Fibroblast of lung (primary cell): ENCODE results near the gene RAD52.

Experiments used
- CTCF ChIP-seq, 2 donors: IDR thresholded peaks in 1 of 2; conservative IDR thresholded peaks in 1 of 2; 1 replicate in 1 of 2; 2 replicates in 1 of 2; pipeline ENCODE4 v1.5.1; 2011 to 2012; ENCODE audit warnings: low read length in 2 of 2, control low read depth in 1 of 2, inconsistent platforms in 1 of 2, low read depth in 1 of 2, mild to moderate bottlenecking in 1 of 2
- EZH2 ChIP-seq: IDR thresholded peaks from 2 replicates; pipeline ENCODE4 v1.5.1; 2012; ENCODE audit warnings: low read length, control low read depth, mild to moderate bottlenecking; ENCODE audit errors: missing control alignments

- no peak for TF ChIP-seq CTCF (conservative IDR thresholded peaks at IDR 0.05 in 1 of 2, IDR thresholded peaks at IDR 0.05 in 1 of 2; ENCODE audit: low read depth in 1 of 2, low read length in 2 of 2)
- TF ChIP-seq EZH2, result no peak
These were observed 27.2 kb downstream of the RAD52 start for GRCh38 chr12:922285-922684.
